ENCODE results near the gene PIP4K2C.
"Not testable (repeated sequence)": the region's sequence is repeated elsewhere in the genome, so short reads cannot be mapped to it uniquely, and the experiment has no call there.

DNA sequence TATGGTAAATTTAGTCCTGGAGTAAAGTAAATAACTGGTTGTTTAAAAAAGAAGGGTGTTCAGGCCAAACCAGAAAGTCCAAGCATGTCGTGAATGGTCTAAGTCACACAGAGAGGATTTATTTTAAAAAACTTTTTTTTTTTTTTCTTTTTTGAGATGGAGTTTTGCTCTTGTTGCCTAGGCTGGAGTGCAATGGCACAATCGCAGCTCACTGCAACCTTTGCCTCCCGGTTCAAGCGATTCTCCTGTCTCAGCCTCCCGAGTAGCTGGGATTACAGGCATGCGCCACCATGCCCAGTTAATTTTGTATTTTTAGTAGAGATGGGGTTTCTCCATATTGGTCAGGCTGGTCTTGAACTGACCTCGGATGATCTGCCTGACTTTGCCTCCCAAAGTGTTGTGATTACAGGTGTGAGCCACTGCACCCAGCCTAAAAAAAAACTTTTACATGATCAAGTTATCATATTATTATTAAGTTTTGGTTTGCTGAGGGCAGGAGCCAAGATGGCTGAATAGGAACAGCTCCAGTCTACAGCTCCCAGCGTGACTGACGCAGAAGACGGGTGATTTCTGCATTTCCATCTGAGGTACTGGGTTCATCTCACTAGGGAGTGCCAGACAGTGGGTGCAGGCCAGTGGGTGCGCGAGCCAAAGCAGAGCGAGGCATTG is 55.1 kb downstream of the PIP4K2C start:
- TF ChIP-seq, protein P1, sequence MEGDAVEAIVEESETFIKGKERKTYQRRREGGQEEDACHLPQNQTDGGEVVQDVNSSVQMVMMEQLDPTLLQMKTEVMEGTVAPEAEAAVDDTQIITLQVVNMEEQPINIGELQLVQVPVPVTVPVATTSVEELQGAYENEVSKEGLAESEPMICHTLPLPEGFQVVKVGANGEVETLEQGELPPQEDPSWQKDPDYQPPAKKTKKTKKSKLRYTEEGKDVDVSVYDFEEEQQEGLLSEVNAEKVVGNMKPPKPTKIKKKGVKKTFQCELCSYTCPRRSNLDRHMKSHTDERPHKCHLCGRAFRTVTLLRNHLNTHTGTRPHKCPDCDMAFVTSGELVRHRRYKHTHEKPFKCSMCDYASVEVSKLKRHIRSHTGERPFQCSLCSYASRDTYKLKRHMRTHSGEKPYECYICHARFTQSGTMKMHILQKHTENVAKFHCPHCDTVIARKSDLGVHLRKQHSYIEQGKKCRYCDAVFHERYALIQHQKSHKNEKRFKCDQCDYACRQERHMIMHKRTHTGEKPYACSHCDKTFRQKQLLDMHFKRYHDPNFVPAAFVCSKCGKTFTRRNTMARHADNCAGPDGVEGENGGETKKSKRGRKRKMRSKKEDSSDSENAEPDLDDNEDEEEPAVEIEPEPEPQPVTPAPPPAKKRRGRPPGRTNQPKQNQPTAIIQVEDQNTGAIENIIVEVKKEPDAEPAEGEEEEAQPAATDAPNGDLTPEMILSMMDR (conservative IDR thresholded peaks at IDR 0.05; ENCODE audit: low read depth in 2 of 2): not testable (repeated sequence)
- TF ChIP-seq EZH2phosphoT487 (IDR thresholded peaks at IDR 0.05; ENCODE audit: unreplicated experiment); POLR2AphosphoS5 (IDR thresholded peaks at IDR 0.05; ENCODE audit: low read depth): not testable (repeated sequence)
- TF ChIP-seq, protein P2, sequence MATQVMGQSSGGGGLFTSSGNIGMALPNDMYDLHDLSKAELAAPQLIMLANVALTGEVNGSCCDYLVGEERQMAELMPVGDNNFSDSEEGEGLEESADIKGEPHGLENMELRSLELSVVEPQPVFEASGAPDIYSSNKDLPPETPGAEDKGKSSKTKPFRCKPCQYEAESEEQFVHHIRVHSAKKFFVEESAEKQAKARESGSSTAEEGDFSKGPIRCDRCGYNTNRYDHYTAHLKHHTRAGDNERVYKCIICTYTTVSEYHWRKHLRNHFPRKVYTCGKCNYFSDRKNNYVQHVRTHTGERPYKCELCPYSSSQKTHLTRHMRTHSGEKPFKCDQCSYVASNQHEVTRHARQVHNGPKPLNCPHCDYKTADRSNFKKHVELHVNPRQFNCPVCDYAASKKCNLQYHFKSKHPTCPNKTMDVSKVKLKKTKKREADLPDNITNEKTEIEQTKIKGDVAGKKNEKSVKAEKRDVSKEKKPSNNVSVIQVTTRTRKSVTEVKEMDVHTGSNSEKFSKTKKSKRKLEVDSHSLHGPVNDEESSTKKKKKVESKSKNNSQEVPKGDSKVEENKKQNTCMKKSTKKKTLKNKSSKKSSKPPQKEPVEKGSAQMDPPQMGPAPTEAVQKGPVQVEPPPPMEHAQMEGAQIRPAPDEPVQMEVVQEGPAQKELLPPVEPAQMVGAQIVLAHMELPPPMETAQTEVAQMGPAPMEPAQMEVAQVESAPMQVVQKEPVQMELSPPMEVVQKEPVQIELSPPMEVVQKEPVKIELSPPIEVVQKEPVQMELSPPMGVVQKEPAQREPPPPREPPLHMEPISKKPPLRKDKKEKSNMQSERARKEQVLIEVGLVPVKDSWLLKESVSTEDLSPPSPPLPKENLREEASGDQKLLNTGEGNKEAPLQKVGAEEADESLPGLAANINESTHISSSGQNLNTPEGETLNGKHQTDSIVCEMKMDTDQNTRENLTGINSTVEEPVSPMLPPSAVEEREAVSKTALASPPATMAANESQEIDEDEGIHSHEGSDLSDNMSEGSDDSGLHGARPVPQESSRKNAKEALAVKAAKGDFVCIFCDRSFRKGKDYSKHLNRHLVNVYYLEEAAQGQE (IDR thresholded peaks at IDR 0.05; ENCODE audit: unreplicated experiment): not testable (repeated sequence)
- TF ChIP-seq, protein P3, sequence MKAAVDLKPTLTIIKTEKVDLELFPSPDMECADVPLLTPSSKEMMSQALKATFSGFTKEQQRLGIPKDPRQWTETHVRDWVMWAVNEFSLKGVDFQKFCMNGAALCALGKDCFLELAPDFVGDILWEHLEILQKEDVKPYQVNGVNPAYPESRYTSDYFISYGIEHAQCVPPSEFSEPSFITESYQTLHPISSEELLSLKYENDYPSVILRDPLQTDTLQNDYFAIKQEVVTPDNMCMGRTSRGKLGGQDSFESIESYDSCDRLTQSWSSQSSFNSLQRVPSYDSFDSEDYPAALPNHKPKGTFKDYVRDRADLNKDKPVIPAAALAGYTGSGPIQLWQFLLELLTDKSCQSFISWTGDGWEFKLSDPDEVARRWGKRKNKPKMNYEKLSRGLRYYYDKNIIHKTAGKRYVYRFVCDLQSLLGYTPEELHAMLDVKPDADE (IDR thresholded peaks at IDR 0.05): not testable (repeated sequence)
